A673 (cell line): ENCODE measurements around the gene CLK4.
"Not testable (repeated sequence)": the region's sequence is repeated elsewhere in the genome, so short reads cannot be mapped to it uniquely, and the experiment has no call there.

Source experiments
- EZH2 ChIP-seq: fragments of 200-600 bp; sonication (generic); IDR thresholded peaks from 2 replicates; pipeline ENCODE4 v1.6.1; 2017; ENCODE audit warnings: borderline replicate concordance, low read depth, mild to moderate bottlenecking, mixed read lengths, antibody characterized with exemption, low read length; ENCODE audit not compliant: poor library complexity, severe bottlenecking
- TF ChIP-seq, protein P1 (sequence below): fragments of 300-800, 200-600 bp; sonication (generic); conservative IDR thresholded peaks from 2 replicates; pipeline ENCODE4 v1.5.1; 2017; ENCODE audit warnings: low read depth, mild to moderate bottlenecking, antibody characterized with exemption, low read length, moderate library complexity, mixed read lengths

DNA sequence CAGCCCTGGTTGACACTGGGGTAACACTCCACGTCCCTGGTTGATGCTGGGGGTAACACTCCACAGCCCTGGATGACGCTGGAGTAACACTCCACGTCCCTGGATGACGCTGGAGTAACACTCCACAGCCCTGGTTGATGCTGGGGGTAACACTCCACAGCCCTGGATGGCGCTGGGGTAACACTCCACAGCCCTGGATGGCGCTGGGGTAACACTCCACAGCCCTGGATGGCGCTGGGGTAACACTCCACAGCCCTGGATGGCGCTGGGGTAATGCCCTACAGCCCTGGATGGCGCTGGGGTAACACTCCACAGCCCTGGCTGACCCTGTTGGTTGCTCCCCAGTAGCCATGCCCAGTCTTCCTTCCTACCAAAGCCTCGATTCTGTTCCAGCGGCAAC, 41.4 kb downstream of the CLK4 start:
- TF ChIP-seq, protein P1, sequence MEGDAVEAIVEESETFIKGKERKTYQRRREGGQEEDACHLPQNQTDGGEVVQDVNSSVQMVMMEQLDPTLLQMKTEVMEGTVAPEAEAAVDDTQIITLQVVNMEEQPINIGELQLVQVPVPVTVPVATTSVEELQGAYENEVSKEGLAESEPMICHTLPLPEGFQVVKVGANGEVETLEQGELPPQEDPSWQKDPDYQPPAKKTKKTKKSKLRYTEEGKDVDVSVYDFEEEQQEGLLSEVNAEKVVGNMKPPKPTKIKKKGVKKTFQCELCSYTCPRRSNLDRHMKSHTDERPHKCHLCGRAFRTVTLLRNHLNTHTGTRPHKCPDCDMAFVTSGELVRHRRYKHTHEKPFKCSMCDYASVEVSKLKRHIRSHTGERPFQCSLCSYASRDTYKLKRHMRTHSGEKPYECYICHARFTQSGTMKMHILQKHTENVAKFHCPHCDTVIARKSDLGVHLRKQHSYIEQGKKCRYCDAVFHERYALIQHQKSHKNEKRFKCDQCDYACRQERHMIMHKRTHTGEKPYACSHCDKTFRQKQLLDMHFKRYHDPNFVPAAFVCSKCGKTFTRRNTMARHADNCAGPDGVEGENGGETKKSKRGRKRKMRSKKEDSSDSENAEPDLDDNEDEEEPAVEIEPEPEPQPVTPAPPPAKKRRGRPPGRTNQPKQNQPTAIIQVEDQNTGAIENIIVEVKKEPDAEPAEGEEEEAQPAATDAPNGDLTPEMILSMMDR: not testable (repeated sequence)
- not testable (repeated sequence) for TF ChIP-seq EZH2
